OCI-LY7 (cell line): ENCODE measurements around the gene SMIM29. TPM values are rescaled to one million over a fixed set of nuclear protein-coding genes. Genes with fewer than 3 reads are reported as not detected.

Experiments used
- BruUV-seq: library from RNA; stranded (reverse); fragments of 400-500 nt; replicated peaks from 2 replicates; lab custom pipeline; 2021; lab: Mats Ljungman, UMichigan
- CTCF ChIA-PET: fragments of 300-600 bp; sonication (Branson Sonifier 250); formaldehyde crosslinking; loops from one replicate; lab custom pipeline; 2022; ENCODE audit warnings: antibody characterized with exemption; ENCODE audit not compliant: unreplicated experiment; lab: Charles Lee
- POLR2A ChIA-PET: fragments of 300-600 bp; sonication (Branson Sonifier 250); formaldehyde crosslinking; loops from one replicate; lab custom pipeline; 2022; ENCODE audit warnings: antibody characterized with exemption; lab: Charles Lee
- DNase-seq: peaks from one replicate; pipeline ENCODE4 v3.0.0-alpha.2; 2015; ENCODE audit warnings: low spot score
- H2AFZ ChIP-seq: fragments of 200-600 bp; sonication (generic), shearing (Covaris generic); 2 replicates; pipeline ENCODE4 v1.6.1; 2014; ENCODE audit warnings: mild to moderate bottlenecking, antibody characterized with exemption, low read length, moderate library complexity
- H3K27ac ChIP-seq: fragments of 200-600 bp; sonication (generic); 2 replicates; pipeline ENCODE4 v1.5.1; 2014; ENCODE audit warnings: mixed run types, low read depth, mild to moderate bottlenecking, moderate library complexity, low read length, inconsistent platforms; ENCODE audit not compliant: poor library complexity, severe bottlenecking
- H3K36me3 ChIP-seq: fragments of 200-600 bp; sonication (generic); 2 replicates; pipeline ENCODE4 v1.6.1; 2014; ENCODE audit warnings: mild to moderate bottlenecking, antibody characterized with exemption, low read length, moderate library complexity, mixed read lengths; ENCODE audit not compliant: insufficient read depth
- H3K4me1 ChIP-seq: fragments of 200-600 bp; sonication (generic); 2 replicates; pipeline ENCODE4 v1.5.1; 2014; ENCODE audit warnings: mild to moderate bottlenecking, low read length; ENCODE audit not compliant: insufficient read depth, poor library complexity, severe bottlenecking
- H3K4me2 ChIP-seq: fragments of 200-600 bp; sonication (generic); 2 replicates; pipeline ENCODE4 v1.6.1; 2014; ENCODE audit warnings: mild to moderate bottlenecking, low read length
- H3K4me3 ChIP-seq: fragments of 200-600 bp; sonication (generic); 2 replicates; pipeline ENCODE4 v1.5.1; 2014; ENCODE audit warnings: mild to moderate bottlenecking, low read depth, low read length; ENCODE audit not compliant: poor library complexity, severe bottlenecking
- H3K79me2 ChIP-seq: fragments of 200-600 bp; sonication (generic); 2 replicates; pipeline ENCODE4 v1.6.1; 2016; ENCODE audit warnings: low read depth, mild to moderate bottlenecking, low read length, moderate library complexity, mixed read lengths; ENCODE audit not compliant: insufficient read depth
- H3K9me2 ChIP-seq: fragments of 200-600 bp; sonication (generic); 2 replicates; pipeline ENCODE4 v1.6.1; 2016; ENCODE audit warnings: mild to moderate bottlenecking, low read length, mixed read lengths; ENCODE audit not compliant: insufficient read depth
- H3K9me3 ChIP-seq: fragments of 200-600 bp; sonication (generic); 2 replicates; pipeline ENCODE4 v1.6.1; 2014; ENCODE audit warnings: mild to moderate bottlenecking, mixed run types, low read length, mixed read lengths
- H4K20me1 ChIP-seq: fragments of 200-600 bp; sonication (generic); 2 replicates; pipeline ENCODE4 v1.6.1; 2014; ENCODE audit warnings: mild to moderate bottlenecking, antibody characterized with exemption, low read length, moderate library complexity, mixed read lengths; ENCODE audit not compliant: insufficient read depth
- CTCF ChIP-seq: fragments of 200-600 bp; sonication (generic); conservative IDR thresholded peaks from 2 replicates; pipeline ENCODE4 v1.5.1; 2014; ENCODE audit warnings: mild to moderate bottlenecking, antibody characterized with exemption, low read length, moderate library complexity, mixed read lengths
- EZH2phosphoT487 ChIP-seq: fragments of 200-600 bp; sonication (generic); IDR thresholded peaks from 2 replicates; pipeline ENCODE4 v1.6.1; 2018; ENCODE audit warnings: low read depth, borderline replicate concordance, mild to moderate bottlenecking, mixed run types, antibody characterized with exemption, low read length, moderate library complexity, mixed read lengths
- intact Hi-C: fragments of 100-400 bp; cut with micrococcal nuclease; formaldehyde crosslinking; loops from one replicate; pipeline ENCODE4 v1.10.0; 2022; ENCODE audit not compliant: unreplicated experiment
- total RNA-seq, 2 experiments: library from RNA; depleted of rRNA in 1 of 2; stranded (reverse); fragments of >200 nt in 1 of 2; shearing (Covaris generic) in 1 of 2; gene quantifications; 2 replicates each; pipeline ENCODE4 v1.2.3, GENCODE V29; 2014 to 2022

The SMIM29 gene
- total RNA-seq, 2 experiments from 2014 or later = 17.3 to 21.3 TPM

DNA sequence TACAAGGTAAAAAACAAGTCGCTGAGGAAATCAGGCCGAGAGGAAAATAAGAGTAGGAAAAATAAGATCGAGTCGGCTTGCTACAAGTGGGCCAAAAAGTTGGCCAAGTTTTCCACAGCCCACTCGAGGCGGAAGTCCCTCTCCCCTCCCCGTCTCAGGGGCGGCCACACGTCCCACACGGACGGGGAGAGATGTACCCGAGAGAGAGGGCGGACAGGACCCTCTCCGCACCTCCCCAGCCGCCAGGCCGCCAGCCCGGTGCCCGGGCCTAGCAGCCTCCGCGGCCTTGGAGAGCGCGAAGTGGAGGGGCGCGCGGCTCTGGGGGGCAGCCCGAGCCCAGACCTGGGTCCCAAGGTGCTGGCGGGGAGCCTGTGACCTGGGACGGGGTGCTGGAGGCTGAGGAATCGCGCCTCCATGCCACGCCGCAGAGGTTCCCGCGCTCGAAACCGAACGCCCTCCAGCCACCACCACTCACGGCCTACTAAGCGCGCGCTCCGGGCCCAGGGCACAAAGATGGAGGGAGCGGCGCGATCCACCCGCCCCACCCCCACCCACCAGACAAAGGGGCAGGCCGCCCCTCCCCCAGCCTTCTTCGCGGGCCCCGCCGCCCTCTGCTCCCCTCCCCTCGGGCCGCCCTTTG lies 14.0 kb downstream of the SMIM29 start:
- no TSS peak for BruUV-seq
- intact Hi-C loops = loop anchor here (10.0 kb wide), 1 partner anchor 440 kb away; no protein-coding TSS in a partner anchor
- Histone ChIP-seq H3K4me3 (peak overlapping the region; percentile 82), H3K4me1 (peaks cover 27% of the 10 kb centered on the region), H3K9me2 (no peaks in the 10 kb centered on the region), H4K20me1 (peaks cover 15% of the 10 kb centered on the region), H2AFZ (no peak overlapping the region), H3K9me3 (no peaks in the 10 kb centered on the region), H3K36me3 (peaks cover 23% of the 10 kb centered on the region), H3K4me2 (peak overlapping the region; percentile 99; the same call in 1 of the 2 replicates), H3K79me2 (peaks cover 32% of the 10 kb centered on the region), H3K27ac (no peak overlapping the region)
- ChIA-PET CTCF (no interaction called here), POLR2A (no interaction called here)
- DNase-seq = no peak
- no peak for TF ChIP-seq EZH2phosphoT487
- no peak for TF ChIP-seq CTCF

GRCh38 chr6:34233867-34234266 lies 14.9 kb downstream of the SMIM29 start:
- Histone ChIP-seq H3K9me2 (no peaks in the 10 kb centered on the region), H3K36me3 (peaks cover 14% of the 10 kb centered on the region), H4K20me1 (peaks cover 6% of the 10 kb centered on the region), H3K9me3 (no peaks in the 10 kb centered on the region), H3K27ac (no peak overlapping the region), H3K4me2 (no peak overlapping the region), H3K4me1 (peaks cover 22% of the 10 kb centered on the region), H2AFZ (no peak overlapping the region), H3K4me3 (no peak overlapping the region), H3K79me2 (peaks cover 23% of the 10 kb centered on the region)
- intact Hi-C loops = loop anchor here (10.0 kb wide), 1 partner anchor 441 kb away; no protein-coding TSS in a partner anchor
- no peak for DNase-seq
- BruUV-seq = no TSS peak
- TF ChIP-seq CTCF (no peak), EZH2phosphoT487 (no peak)
- POLR2A ChIA-PET = interaction anchor here (0.8 kb wide), 2 partner anchors 10 to 200 kb away, joined by 3 to 4 read pairs; no protein-coding TSS in a partner anchor
- CTCF ChIA-PET = no interaction called here

DNA sequence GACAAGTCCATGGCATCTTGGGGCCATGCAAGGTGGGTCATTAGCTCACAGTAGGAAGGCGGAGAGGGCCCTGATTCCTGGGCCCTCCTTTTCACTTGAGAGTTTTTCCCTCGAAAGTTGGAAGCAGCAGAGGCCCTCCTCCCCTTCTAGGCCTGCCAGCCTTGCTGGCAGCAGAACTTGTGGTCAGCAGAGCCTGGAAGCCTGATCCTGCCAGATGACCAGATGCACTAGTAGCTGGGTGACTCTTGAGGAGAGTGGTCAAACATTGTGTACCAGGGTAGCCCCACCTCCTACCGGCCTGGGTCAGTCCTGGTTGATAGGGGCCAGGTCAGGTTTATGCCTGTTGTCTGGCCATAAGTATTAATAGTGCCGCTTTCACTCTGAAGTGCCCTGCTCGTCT lies 15.9 kb downstream of the SMIM29 start:
- Histone ChIP-seq H3K4me2 (no peak overlapping the region), H3K79me2 (peaks cover 13% of the 10 kb centered on the region), H3K9me3 (no peaks in the 10 kb centered on the region), H3K9me2 (no peaks in the 10 kb centered on the region), H2AFZ (no peak overlapping the region), H3K36me3 (peaks cover 5% of the 10 kb centered on the region), H3K4me1 (peaks cover 24% of the 10 kb centered on the region), H4K20me1 (no peaks in the 10 kb centered on the region), H3K4me3 (no peak overlapping the region), H3K27ac (no peak overlapping the region)
- intact Hi-C loops = loop anchor here (10.0 kb wide), 1 partner anchor 442 kb away; no protein-coding TSS in a partner anchor
- no peak for DNase-seq
- ChIA-PET CTCF (no interaction called here), POLR2A (no interaction called here)
- TF ChIP-seq CTCF = no peak
- no peak for TF ChIP-seq EZH2phosphoT487
- BruUV-seq = no TSS peak
